ENCODE measurements around the gene TBKBP1.

Gene TBKBP1

GRCh38 chr17:47693731-47694580 is at the start of gene TBKBP1:
TSS of gene TBKBP1 (plus strand) at chr17:47694161. CDS start at chr17:47696113, 1,952 bp downstream.
- peak in 26 of 56 donors; percentile 16 to 64 (median 41) for DNase-seq

- no peak for DNase-seq
These were observed 49.6 kb upstream of the TBKBP1 start for GRCh38 chr17:47644324-47644723.

GRCh38 chr17:47649153-47649971 is 44.6 kb upstream of the TBKBP1 start, which contains the start of gene KPNB1:
TSS of gene KPNB1 (plus strand) at chr17:47649919. CDS start at chr17:47650245, 326 bp downstream.
- peak; percentile 90 to 100 (median 99) for DNase-seq

- DNase-seq = peak in 11 of 56 donors; percentile 26 to 91 (median 68)
These were observed 43.9 kb upstream of the TBKBP1 start for GRCh38 chr17:47649972-47650524.

GRCh38 chr17:47650525-47651522 is 43.1 kb upstream of the TBKBP1 start:
- peak; percentile 63 to 96 (median 91) for DNase-seq

GRCh38 chr17:47651704-47652103 is 42.3 kb upstream of the TBKBP1 start:
- DNase-seq = no peak

GRCh38 chr17:47652570-47652969 is 41.4 kb upstream of the TBKBP1 start:
- DNase-seq = no peak

- DNase-seq = no peak
These were observed 40.5 kb upstream of the TBKBP1 start for GRCh38 chr17:47653442-47653841.

GRCh38 chr17:47654991-47655390 is 39.0 kb upstream of the TBKBP1 start:
- peak in 2 of 56 donors; percentile 0 to 9 for DNase-seq

GRCh38 chr17:47660064-47660492 is 33.9 kb upstream of the TBKBP1 start:
- DNase-seq = no peak

GRCh38 chr17:47663912-47664623 is 29.9 kb upstream of the TBKBP1 start:
- peak in 41 of 56 donors; percentile 1 to 71 (median 19) for DNase-seq

GRCh38 chr17:47664624-47664941 is 29.4 kb upstream of the TBKBP1 start:
- DNase-seq = no peak

GRCh38 chr17:47665655-47666054 is 28.3 kb upstream of the TBKBP1 start:
- DNase-seq = no peak

GRCh38 chr17:47669081-47669480 is 24.9 kb upstream of the TBKBP1 start:
- DNase-seq = no peak

GRCh38 chr17:47670064-47670463 is 23.9 kb upstream of the TBKBP1 start:
- no peak for DNase-seq

GRCh38 chr17:47674499-47674898 is 19.5 kb upstream of the TBKBP1 start:
- DNase-seq = no peak

- DNase-seq = no peak
These were observed 18.4 kb upstream of the TBKBP1 start for GRCh38 chr17:47675380-47676198.

- no peak for DNase-seq
These were observed 17.8 kb upstream of the TBKBP1 start for GRCh38 chr17:47676199-47676472.

GRCh38 chr17:47676510-47677165 is 17.3 kb upstream of the TBKBP1 start:
- DNase-seq = no peak
